H9 (cell line): Measurements from ENCODE around the gene MARK2. TPM values are rescaled to one million over a fixed set of nuclear protein-coding genes. Genes with fewer than 3 reads are reported as not detected.

Experiments used
- DNase-seq: peaks from one replicate; pipeline ENCODE4 v3.0.0-alpha.2; 2017
- H2AFZ ChIP-seq: one replicate; pipeline ENCODE4 v1.6.1; 2013; ENCODE audit warnings: mild to moderate bottlenecking, low read length, control low read depth, moderate library complexity
- H2AK5ac ChIP-seq: 2 replicates; pipeline ENCODE4 v1.6.1; 2013; ENCODE audit warnings: low read length, control low read depth, mixed read lengths; ENCODE audit not compliant: insufficient read length
- H2BK120ac ChIP-seq: one replicate; pipeline ENCODE4 v1.6.1; 2013; ENCODE audit warnings: low read depth, mild to moderate bottlenecking, low read length, control low read depth, inconsistent platforms; ENCODE audit not compliant: poor library complexity, severe bottlenecking
- H2BK12ac ChIP-seq: 2 replicates; pipeline ENCODE4 v1.6.1; 2013; ENCODE audit warnings: low read length, control low read depth, mixed read lengths, low read depth; ENCODE audit not compliant: insufficient read length
- H2BK15ac ChIP-seq: 2 replicates; pipeline ENCODE4 v1.6.1; 2013; ENCODE audit warnings: low read depth, low read length, control low read depth
- H2BK20ac ChIP-seq: one replicate; pipeline ENCODE4 v1.6.1; 2013; ENCODE audit warnings: low read depth, mild to moderate bottlenecking, low read length, control low read depth, inconsistent platforms; ENCODE audit not compliant: poor library complexity, severe bottlenecking
- H2BK5ac ChIP-seq: 2 replicates; pipeline ENCODE4 v1.6.1; 2013; ENCODE audit warnings: low read length, control low read depth, mixed read lengths; ENCODE audit not compliant: insufficient read length
- H3K14ac ChIP-seq: 2 replicates; pipeline ENCODE4 v1.6.1; 2013; ENCODE audit warnings: low read length, control low read depth; ENCODE audit not compliant: insufficient read depth
- H3K18ac ChIP-seq: 2 replicates; pipeline ENCODE4 v1.6.1; 2013; ENCODE audit warnings: low read depth, mild to moderate bottlenecking, mixed read lengths, low read length, control low read depth; ENCODE audit not compliant: insufficient read length
- H3K23ac ChIP-seq: 2 replicates; pipeline ENCODE4 v1.6.1; 2013; ENCODE audit warnings: low read length, control low read depth, mixed read lengths, low read depth; ENCODE audit not compliant: insufficient read length
- H3K23me2 ChIP-seq: 2 replicates; pipeline ENCODE4 v1.6.1; 2013; ENCODE audit warnings: low read depth, mild to moderate bottlenecking, mixed read lengths, low read length, control low read depth; ENCODE audit not compliant: insufficient read length, poor library complexity, severe bottlenecking
- H3K27ac ChIP-seq: 2 replicates; pipeline ENCODE4 v1.5.1; 2013; ENCODE audit warnings: low read length, control low read depth, mixed read lengths, low read depth; ENCODE audit not compliant: insufficient read length
- H3K27me3 ChIP-seq: 2 replicates; pipeline ENCODE4 v1.6.1; 2013; ENCODE audit warnings: low read length, control low read depth, inconsistent platforms; ENCODE audit not compliant: insufficient read depth
- H3K4ac ChIP-seq: 2 replicates; pipeline ENCODE4 v1.6.1; 2013; ENCODE audit warnings: low read depth, mild to moderate bottlenecking, control low read depth, inconsistent platforms, low read length, moderate library complexity
- H3K4me1 ChIP-seq: 2 replicates; pipeline ENCODE4 v1.6.1; 2013; ENCODE audit warnings: low read length, control low read depth, inconsistent platforms; ENCODE audit not compliant: insufficient read depth
- H3K4me2 ChIP-seq: 2 replicates; pipeline ENCODE4 v1.6.1; 2013; ENCODE audit warnings: low read length, control low read depth, mixed read lengths; ENCODE audit not compliant: insufficient read length, insufficient read depth
- H3K56ac ChIP-seq: 2 replicates; pipeline ENCODE4 v1.6.1; 2013; ENCODE audit warnings: low read depth, mild to moderate bottlenecking, mixed read lengths, low read length, control low read depth; ENCODE audit not compliant: insufficient read length
- H3K79me1 ChIP-seq: 2 replicates; pipeline ENCODE4 v1.6.1; 2013; ENCODE audit warnings: low read depth, mild to moderate bottlenecking, moderate library complexity, low read length, control low read depth, inconsistent platforms; ENCODE audit not compliant: insufficient read depth, poor library complexity, severe bottlenecking
- H3K79me2 ChIP-seq: 2 replicates; pipeline ENCODE4 v1.6.1; 2013; ENCODE audit warnings: low read length, control low read depth, inconsistent platforms; ENCODE audit not compliant: insufficient read depth
- H3K9ac ChIP-seq: 2 replicates; pipeline ENCODE4 v1.6.1; 2013; ENCODE audit warnings: low read length, control low read depth, mixed read lengths; ENCODE audit not compliant: insufficient read length; ENCODE audit errors: extremely low read depth
- H3K9me3 ChIP-seq: one replicate; pipeline ENCODE4 v1.6.1; 2013; ENCODE audit warnings: low read depth, low read length, inconsistent platforms; ENCODE audit not compliant: control insufficient read depth
- H3T11ph ChIP-seq: one replicate; pipeline ENCODE4 v1.6.1; 2013; ENCODE audit warnings: mild to moderate bottlenecking, low read length, control low read depth, inconsistent platforms
- H4K20me1 ChIP-seq: one replicate; pipeline ENCODE4 v1.6.1; 2013; ENCODE audit not compliant: control insufficient read depth, insufficient read length, insufficient read depth
- H4K5ac ChIP-seq: 2 replicates; pipeline ENCODE4 v1.6.1; 2013; ENCODE audit warnings: low read depth, mild to moderate bottlenecking, mixed read lengths, low read length, control low read depth; ENCODE audit not compliant: insufficient read length
- H4K8ac ChIP-seq: replicated peaks from 2 replicates; pipeline ENCODE4 v1.6.1; 2013; ENCODE audit warnings: low read length, control low read depth, mixed read lengths, low read depth; ENCODE audit not compliant: insufficient read length
- H4K91ac ChIP-seq: 2 replicates; pipeline ENCODE4 v1.6.1; 2013; ENCODE audit warnings: low read depth, mild to moderate bottlenecking, moderate library complexity, mixed read lengths, low read length, control low read depth; ENCODE audit not compliant: insufficient read length
- H3K27ac Mint-ChIP-seq, 3 experiments: 2 replicates in 2 of 3; 3 replicates in 1 of 3; pipeline ENCODE4 v1.8.0; 2020 to 2021; ENCODE audit warnings: mixed read lengths in 3 of 3, mild to moderate bottlenecking in 1 of 3, moderate library complexity in 1 of 3
- H3K27me3 Mint-ChIP-seq: 2 replicates; pipeline ENCODE4 v1.8.0; 2021; ENCODE audit warnings: low read depth, mild to moderate bottlenecking, moderate library complexity, mixed read lengths
- H3K36me3 Mint-ChIP-seq, 3 experiments: 2 replicates in 2 of 3; 3 replicates in 1 of 3; pipeline ENCODE4 v1.8.0; 2020 to 2021; ENCODE audit warnings: low read depth in 3 of 3, mixed read lengths in 3 of 3; ENCODE audit not compliant: insufficient read depth in 1 of 3
- H3K4me1 Mint-ChIP-seq, 2 experiments: 2 replicates each; pipeline ENCODE4 v1.8.0; 2020; ENCODE audit warnings: mixed read lengths in 2 of 2
- H3K4me3 Mint-ChIP-seq, 2 experiments: 2 replicates in 1 of 2; 3 replicates in 1 of 2; pipeline ENCODE4 v1.8.0; 2020 to 2021; ENCODE audit warnings: mild to moderate bottlenecking in 2 of 2, mixed read lengths in 2 of 2, moderate library complexity in 1 of 2
- H3K9me3 Mint-ChIP-seq, 2 experiments: 2 replicates in 1 of 2; 3 replicates in 1 of 2; pipeline ENCODE4 v1.8.0; 2020; ENCODE audit warnings: mild to moderate bottlenecking in 2 of 2, mixed read lengths in 2 of 2, moderate library complexity in 1 of 2
- CTCF ChIP-seq: fragments of 200-600 bp; sonication (generic); conservative IDR thresholded peaks from 3 replicates; pipeline ENCODE4 v1.8.0; 2021; ENCODE audit warnings: antibody characterized with exemption, mild to moderate bottlenecking
- WGBS: extraction: QIAGEN DNeasy Blood & Tissue Kit; methylation state at CpG from one replicate; pipeline ENCODE4 v1.1.7; 2013; ENCODE audit warnings: missing lambda C conversion rate, low lambda C conversion rate, mixed read lengths; ENCODE audit not compliant: insufficient read length; ENCODE audit errors: extremely low coverage; 5-methylcytosine and 5-hydroxymethylcytosine counted together
- total RNA-seq: library from RNA; stranded (reverse); gene quantifications from 2 replicates; pipeline ENCODE4 v1.2.1, GENCODE V29; 2021

MARK2 gene
- total RNA-seq, 1 experiment from 2014 or later: 45.7 TPM

GRCh38 chr11:63883791-63884190, 44.9 kb downstream of the MARK2 start:
- no peak overlapping the region for H2AK5ac ChIP-seq
- H3T11ph ChIP-seq: no peak overlapping the region
- no peak overlapping the region for H3K4ac ChIP-seq
- no peaks in the 10 kb centered on the region; the same call in 1 of the 2 replicates for H3K79me2 ChIP-seq
- no peak overlapping the region for H3K9ac ChIP-seq
- H3K27ac ChIP-seq: no peak overlapping the region
- H2BK12ac ChIP-seq: no peak overlapping the region
- H2BK15ac ChIP-seq: no peak overlapping the region
- H3K23ac ChIP-seq: no peak overlapping the region
- no peaks in the 10 kb centered on the region for H3K23me2 ChIP-seq
- no peaks in the 10 kb centered on the region for H3K9me3 ChIP-seq
- peaks cover 18% of the 10 kb centered on the region; the same call in 1 of the 2 replicates for H3K4me1 ChIP-seq
- no CpG with 5 or more reads among the region's 6 CpGs for WGBS
- no peak overlapping the region for H2AFZ ChIP-seq
- no peak overlapping the region for H3K18ac ChIP-seq
- H2BK120ac ChIP-seq: no peak overlapping the region
- H4K20me1 ChIP-seq: no peaks in the 10 kb centered on the region
- H3K4me1 Mint-ChIP-seq: peaks cover 53 to 70% of the 10 kb centered on the region in 2 experiments
- H4K91ac ChIP-seq: no peak overlapping the region
- no peaks in the 10 kb centered on the region for H3K27me3 Mint-ChIP-seq
- no peak overlapping the region for H3K56ac ChIP-seq
- no peak overlapping the region for H4K8ac ChIP-seq
- H3K36me3 Mint-ChIP-seq: peaks cover 0 to 6% (median 0%) of the 10 kb centered on the region in 3 experiments; a peak in 2 of 7 replicates
- H3K27ac Mint-ChIP-seq: peak overlapping the region in 2 of 3 experiments; percentile 62 to 93; a peak in 2 of 7 replicates
- DNase-seq: no peak
- H3K4me3 Mint-ChIP-seq: no peak overlapping the region
- H3K27me3 ChIP-seq: no peaks in the 10 kb centered on the region
- H2BK5ac ChIP-seq: no peak overlapping the region
- H4K5ac ChIP-seq: no peak overlapping the region
- TF ChIP-seq CTCF: no peak
- no peaks in the 10 kb centered on the region for H3K9me3 Mint-ChIP-seq
- H3K4me2 ChIP-seq: no peak overlapping the region
- peaks cover 4% of the 10 kb centered on the region for H3K79me1 ChIP-seq
- no peak overlapping the region for H3K14ac ChIP-seq
- H2BK20ac ChIP-seq: no peak overlapping the region
